DMS153 treated with DMSO at 0.1 percent for 48 hours (cell line): Measurements from ENCODE around the gene RWDD3.

Source experiments
- DNase-seq: peaks from one replicate; lab custom pipeline; 2025; ENCODE audit not compliant: unreplicated experiment; lab: John Stamatoyannopoulos, UW

RWDD3 gene

DNA sequence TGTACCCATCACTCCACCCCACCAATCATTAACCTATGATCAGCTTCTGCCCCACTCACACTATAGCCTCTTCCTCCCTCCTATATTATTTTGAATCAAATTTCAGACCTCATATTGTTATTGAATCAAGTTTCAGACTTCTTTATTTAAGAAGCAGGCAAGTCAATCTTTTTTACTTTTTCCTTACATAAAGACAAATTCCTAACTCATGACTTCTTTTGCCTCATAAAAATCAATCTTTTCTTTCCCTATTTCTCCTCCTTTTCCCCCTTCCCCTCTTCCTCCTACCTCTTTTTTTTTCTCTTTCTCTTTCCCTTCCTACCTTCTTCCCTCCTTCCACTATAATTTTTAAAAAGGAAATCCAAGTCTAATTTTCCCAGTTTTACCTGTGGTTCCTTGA lies 4.3 kb upstream of the RWDD3 start:
- no peak for DNase-seq

DNA sequence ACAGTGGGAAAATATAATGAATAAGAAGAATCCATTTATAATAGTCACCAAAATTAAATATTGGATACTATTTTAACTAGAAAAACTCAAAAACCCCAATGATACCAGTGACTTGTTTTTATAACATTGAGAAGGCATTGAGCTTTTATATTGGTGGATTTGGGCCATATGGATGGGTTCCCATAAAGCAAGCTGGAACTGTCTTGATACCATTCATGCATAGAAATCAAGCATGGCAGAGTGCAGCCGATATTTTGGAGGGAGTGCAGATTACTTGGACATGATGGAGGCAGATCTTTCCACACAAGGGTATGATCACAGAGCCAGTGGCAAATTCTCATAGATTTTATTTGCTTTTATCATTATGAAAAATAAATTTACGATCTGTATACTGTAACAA lies 3.8 kb upstream of the RWDD3 start:
- no peak for DNase-seq

DNA sequence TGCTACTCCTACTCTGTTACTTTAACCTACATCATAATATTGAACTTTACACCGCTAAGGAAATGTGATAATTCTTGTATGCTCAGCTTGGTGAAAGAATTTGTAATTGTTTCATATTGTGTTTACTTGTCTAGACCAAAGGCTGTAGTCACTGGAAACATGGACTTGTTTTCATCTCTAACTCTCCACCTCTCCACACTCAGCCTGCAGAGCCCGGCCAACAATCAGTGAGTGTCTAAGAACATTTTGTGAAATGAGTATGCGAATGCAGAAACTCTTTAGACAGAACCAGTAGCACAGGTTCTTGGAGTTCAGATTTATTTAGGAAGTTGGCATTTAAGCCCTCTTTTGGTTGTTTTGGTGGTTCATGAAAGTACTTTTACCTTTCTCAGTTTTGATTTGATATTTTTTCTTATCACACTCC lies 3.2 kb upstream of the RWDD3 start:
- no peak for DNase-seq

DNA sequence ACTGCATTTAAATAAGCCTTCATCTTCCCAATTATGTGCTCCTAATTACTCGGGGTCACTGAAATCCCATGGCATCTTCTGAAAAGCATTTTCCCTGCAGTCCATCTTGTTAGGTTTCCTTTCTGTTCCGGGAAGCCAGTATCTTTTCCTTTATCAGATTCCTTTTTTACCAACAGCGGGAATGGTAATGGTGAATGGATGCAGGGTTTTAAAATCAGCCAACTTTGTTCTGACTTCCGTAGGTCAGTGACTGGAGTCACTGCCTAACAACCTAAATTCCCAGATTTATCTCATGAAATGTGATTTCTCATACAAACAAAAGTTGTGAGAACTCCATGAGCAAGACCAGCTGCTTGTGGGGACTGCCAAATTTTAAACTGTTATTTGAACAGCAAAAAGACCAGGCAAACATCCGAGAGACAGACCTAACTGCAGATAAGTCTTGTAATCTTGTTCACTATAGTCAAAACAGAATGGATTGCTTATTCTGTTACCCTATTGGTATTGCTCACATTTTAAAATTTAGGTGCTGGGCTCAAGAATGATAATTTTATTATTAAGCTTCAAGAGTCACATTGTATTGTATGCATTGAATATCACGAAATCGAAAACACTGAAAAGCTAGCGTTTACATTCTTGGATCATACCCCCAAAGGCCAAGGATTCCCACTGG lies 1.2 kb upstream of the RWDD3 start:
- DNase-seq: no peak

DNA sequence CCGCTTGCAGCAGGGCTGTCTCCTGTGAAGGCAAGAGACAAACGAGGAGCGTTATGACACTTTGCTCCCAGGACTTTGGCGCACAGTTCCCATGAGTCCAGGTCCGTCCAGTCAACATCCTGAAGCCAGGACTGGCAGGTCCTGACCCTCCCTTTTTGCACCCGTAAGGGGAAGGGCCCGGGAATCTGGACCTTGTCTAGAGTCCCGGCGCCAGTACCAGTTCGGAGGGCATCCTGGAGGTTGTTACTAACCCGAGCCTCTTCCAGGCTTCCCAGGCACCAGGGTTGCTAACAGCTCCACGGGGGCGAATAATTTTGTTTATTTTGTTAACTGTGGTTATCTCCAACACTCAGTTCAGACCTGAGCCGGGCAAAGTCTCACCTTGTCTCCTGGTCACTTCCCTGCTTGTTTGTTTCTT lies 682 bp upstream of the RWDD3 start:
- no peak for DNase-seq

DNA sequence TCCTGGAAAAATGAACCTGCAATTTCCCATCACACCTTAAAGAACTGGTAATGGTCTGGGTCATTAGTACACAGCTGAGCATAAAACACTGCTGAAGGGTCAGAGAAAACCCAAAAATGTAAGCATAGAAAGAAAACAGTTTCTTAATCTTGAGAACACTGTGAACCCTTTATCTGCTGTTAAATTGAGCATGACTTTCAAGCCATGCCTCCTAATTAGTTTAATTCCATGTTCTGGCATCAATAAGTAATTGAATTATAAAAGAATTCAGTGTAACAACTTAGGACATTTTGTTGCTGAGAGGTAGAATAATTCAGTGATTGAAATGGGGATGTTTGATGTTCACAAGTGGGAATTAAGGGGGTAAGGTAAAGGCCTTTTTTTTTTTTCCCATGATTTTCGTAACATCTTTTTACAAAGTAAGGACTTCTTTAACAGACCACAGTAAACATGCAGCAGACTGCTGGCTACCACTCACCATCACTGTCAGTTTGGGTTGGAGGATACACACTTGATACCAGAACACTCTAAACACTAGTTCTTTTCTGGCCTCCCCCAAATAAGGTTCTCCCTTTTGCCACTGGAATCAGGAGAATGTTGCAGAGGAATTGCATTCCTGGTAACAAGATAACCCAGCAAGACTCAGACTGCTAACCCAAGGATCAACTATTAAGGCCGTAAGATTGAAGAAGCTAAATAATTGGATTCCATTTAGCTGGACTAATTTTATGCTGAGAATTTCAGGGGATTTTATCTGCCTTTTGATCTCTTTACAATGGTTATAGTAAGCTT lies 3.0 kb downstream of the RWDD3 start:
- DNase-seq: no peak

DNA sequence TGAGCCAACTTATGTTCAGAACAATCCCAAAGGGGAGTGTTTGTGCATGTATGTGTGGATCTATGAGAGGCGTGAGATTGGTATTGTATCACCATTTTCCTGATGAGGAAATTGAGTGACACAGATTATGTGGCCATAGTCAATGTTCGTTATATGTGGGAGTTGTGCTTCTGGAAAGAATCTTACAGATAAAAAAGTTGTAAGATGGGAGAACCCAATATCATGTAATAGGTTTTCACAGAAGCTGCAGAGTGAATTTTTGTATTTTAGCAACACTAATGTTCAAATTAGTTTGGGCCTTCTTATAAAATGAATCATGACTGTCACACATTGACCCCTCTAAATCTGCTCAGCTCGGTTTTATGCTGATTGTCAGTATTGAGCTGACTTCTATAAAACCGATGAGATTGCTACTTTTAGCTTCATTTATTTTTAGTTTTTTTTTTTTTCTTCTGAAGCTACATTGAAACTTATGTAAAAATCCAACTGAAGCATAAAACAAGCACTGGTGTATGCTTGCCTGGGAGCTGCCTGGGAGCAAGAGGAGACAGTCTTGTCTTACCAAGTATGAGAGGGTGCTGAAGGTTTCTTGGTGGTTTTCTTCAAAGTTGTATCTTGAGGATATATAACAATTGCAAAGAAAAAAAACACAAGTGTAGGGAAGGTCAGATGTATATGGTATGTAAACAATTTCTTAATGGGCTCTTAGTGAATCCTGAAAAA lies 4.1 kb downstream of the RWDD3 start:
- DNase-seq: no peak

DNA sequence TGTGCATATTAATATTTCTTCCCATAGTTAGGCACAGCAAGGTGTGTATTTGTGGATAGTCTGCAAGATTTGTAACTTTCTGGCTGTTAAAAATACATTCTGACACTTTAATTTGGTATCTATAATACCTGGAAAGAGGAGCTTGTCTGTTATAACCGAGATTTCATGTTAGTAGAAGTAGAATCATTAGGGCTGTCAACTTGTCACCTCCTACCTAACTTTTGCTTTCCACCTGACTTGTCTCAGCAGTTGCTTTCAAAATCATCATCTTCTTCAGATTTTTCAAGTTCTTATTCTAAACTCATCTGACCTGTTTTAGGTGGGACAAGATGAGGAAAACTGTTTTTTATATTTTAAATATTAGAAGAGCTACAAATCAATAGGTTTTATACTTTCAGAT lies 11.0 kb downstream of the RWDD3 start:
- no peak for DNase-seq

DNA sequence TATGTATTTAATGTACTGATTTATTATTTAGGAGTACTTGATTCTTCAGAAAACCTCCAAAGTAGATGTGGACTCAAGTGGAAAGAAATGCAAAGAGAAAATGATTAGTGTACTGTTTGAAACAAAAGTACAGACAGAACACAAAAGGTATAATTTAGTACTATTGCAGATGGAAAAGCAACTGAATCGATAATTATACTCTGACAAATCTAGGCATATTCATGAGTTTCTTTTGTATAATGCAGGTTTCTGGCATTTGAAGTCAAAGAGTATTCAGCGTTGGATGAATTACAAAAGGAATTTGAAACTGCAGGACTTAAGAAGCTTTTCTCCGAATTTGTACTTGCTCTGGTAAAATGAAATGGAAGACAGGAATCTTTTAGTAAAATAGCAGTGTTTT lies 12.5 kb downstream of the RWDD3 start:
- DNase-seq: no peak

DNA sequence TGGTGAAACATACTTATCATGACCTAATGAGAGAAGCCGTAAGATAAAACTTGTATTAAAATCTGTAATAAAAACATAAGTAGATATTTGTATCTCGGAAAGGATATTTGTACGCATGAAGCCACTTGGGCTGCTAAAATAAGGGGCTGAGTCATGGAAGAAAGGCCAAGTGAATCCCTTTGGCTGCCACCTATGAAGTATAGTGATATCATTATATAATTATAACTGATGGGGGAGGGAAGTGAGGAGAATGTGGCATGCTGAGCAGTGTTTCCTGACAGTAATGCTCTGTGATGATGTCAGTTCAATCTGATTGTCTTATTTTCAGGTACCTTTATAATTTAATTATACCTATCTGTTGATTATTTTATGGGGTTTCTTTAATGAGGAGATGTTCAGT lies 13.6 kb downstream of the RWDD3 start:
- DNase-seq: no peak

DNA sequence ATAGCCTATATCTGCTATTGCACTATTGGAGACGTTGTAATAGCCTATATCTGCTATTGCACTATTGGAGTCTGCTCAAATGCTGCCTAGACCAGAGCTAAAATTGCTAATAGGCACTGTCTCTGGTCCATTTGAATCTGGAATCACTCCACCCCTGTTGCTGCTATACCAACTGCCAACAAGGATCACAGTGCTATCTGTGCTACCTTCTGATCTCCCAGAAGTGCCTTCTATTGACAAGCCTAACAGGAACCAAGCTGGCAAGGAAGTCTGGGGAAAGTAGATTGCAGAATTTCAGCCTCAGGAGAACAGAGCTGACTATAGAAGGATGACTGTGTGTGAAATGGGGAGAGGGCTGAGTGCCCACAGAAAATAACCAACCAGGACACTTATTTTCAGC lies 15.9 kb downstream of the RWDD3 start:
- DNase-seq: no peak

DNA sequence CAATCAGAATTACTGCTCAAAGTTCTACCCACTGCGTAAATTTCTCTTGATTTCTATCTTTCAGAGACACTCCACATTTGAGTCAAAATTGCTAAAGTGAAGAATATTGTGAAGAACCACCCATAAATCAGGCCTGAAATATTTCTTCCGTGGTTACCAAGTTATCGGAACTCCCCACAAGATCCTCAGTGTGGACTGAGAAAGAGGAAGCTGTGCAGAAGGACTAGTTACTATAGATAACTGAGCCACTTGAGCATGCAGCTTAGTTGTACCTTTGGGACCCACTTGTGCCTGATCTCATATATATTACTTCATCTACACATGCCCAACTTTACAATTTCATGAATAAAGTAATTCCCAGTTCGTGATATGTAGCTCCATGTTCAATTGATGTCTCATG lies 18.4 kb downstream of the RWDD3 start:
- no peak for DNase-seq

DNA sequence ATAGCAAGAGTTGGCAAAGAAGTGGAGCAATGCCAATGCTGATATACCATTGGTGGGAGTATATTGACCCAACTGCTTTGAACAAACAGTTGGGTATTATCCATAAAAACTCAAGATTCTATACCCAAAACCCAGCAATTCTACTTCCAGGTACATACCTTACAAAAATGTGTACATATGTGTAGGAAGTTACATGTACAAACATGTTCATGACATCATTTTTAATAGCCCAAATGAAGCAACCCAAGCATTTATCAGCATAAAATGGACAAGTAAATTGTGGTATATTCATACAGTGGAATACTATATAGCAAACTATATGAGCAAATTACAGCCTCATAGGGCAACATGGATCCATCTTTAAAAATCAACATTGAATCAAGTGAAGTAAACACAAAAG lies 20.9 kb downstream of the RWDD3 start:
- no peak for DNase-seq

DNA sequence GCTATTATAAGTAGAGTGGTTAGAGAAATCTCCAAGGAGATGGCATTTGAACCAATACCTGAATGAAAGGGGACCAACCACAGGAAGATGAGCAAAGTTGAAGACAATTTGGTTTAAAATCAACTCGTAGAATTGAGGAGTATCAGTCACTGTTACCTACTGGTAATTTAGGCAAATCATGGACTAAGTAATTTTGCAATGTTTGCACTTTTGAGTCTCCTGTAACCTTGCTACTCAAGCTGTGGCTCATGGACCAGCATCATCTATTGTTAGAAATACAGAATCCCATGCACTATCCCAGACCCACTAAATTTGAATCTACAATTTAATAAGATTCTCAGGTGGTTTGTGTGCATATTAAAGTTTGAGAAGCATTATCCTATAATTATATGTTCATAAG lies 21.8 kb downstream of the RWDD3 start:
- DNase-seq: no peak

DNA sequence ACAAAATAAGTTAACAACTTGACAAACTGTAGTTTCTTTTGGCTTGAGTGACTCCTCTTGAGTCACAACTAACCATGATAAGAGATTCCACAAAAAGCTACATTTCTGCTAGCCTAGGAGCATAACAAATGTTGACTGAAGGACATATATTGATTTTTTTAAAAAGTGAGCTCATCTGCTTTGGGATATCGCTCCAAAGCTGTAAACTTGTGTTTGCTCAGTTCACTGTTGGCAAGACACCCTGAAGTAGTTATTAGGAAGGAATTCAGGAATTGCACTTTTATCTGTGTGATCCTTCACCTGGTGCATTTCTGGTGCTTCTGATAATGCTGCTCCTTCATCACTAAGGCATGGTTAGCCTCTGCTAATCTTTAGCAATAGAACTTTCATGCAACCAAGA lies 23.7 kb downstream of the RWDD3 start:
- no peak for DNase-seq

DNA sequence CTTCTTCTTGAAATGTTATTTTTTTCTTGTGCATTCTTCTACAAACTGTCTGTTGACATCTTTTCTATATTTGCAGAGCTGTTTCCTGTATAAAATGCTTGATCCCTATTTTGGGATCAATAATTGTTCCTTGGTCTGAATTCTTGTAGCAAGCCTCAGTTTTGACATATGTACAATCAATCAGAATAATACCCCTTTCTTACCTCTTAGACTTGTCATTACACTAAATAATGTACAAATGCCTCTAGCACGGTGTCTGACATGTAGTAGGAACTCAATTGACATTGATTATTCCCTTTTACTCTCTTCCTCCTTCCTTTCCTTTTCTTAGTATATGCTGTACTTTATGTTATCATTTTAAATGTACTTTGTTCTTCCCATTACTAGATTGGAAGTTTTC lies 25.2 kb downstream of the RWDD3 start:
- DNase-seq: no peak

DNA sequence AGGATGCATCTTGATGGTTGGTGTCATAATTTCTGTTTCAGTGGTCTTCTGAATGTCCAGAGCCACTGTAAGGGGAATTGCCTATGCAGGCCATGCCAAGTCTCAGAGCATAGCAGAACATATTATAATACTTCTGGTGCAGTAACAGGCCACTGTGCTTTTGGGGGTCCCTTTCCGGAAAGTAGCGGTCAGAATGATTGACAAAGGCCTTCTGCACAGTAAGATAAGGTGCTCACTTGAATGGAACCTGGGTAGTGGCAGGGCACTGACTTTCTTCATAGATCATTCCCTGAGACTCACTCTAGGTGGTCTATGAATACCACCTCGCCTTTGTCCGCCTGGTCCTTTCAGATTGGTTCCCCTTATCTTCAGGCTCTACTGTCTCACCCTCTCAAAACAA lies 28.9 kb downstream of the RWDD3 start:
- no peak for DNase-seq

DNA sequence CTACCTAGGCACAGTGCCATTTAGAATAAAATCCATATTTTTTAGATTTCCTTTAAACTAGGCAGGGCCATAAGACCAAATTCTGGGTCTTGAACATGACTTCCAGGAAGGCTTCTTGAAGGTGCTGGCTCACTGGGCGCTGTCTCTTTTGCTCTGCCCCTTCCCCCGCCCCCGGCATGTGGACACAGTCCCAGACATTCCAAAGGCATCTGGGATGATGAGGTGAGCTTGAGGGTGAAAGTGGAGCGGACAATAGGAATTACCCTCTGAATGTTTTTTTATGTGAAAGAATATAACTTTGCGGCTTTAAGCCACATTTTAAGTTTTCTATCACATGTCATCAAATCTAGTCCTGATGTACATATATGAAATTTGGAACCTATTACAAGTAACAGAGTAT lies 29.4 kb downstream of the RWDD3 start:
- DNase-seq: no peak

DNA sequence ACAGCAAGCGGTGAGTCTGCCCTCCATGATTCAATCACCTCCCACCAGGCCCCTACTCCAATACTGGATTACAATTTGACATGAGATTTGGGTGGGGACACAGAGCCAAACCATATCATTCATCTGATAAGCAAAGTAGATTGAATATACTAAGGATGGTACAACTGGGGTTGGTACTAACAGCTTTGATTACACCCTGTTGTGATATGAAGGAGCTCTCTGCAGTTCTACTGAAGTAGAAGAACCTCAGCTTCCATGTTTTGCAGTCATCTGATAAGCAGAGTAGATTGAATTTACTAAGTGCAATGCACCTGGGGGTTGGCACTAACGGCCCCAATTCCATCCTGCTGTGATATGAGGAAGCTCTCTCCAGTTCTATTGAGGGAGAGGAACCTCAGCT lies 31.1 kb downstream of the RWDD3 start:
- DNase-seq: no peak

DNA sequence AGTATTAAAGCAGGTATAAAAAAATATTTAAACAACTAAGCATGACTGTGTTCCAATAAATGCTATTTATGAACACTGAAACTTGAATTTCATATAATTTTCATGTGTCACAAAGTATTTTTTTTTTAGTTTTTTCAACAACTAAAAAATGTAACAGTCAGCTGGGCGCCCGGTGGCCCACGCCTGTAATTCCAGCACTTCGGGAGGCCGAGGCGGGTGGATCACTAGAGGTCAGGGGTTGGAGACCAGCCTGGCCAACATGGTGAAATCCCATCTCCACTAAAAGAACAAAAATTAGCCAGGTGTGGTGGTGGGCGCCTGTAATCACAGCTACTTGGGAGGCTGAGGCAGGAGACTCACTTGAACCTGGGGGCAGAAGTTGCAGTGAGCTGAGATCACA lies 42.4 kb downstream of the RWDD3 start:
- DNase-seq: no peak

DNA sequence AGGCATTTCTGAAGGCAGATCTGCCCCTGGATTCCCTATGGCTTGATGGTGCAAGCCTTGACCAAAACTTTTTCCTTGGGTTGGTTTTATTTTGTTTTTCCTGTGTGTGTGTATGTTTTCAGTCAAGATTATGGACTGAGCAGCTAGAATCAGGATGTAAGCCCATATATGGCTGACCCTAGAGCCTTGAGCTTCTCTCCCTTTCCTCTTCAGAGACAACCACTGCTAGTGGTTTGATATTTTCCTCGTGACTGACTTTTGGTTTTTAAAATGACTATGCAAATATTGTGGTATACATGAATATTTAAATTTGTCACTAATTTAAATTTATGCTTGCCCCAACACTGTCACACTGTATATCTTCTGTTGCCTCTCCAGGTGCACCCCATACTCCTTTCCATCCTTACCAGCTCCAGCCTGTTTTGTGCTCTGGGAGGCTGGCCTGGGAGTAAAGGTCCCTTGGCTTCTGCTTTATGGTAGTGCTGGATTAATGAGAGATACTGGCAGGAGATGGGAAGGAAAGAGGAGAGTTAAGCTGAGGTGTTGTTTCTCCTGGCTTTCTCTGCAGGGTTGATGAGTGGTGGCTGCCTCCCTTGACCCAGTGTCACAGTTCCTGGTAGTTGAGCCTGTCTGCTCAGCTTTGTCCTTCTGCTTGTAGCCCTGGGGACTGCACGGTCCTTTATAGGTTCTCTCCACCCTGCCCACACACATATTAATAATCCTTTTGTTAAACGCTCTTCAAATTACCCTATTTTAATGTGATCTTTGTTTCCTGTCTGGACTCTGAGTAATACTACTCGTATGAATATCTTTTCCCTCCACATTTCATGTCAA lies 44.4 kb downstream of the RWDD3 start:
- no peak for DNase-seq
